ENCODE results near the gene XPO1. TPM values are rescaled to one million over a fixed set of nuclear protein-coding genes. Genes with fewer than 3 reads are reported as not detected.

XPO1 gene
- total RNA-seq, 1 experiment from 2014 or later: 189 TPM

DNA sequence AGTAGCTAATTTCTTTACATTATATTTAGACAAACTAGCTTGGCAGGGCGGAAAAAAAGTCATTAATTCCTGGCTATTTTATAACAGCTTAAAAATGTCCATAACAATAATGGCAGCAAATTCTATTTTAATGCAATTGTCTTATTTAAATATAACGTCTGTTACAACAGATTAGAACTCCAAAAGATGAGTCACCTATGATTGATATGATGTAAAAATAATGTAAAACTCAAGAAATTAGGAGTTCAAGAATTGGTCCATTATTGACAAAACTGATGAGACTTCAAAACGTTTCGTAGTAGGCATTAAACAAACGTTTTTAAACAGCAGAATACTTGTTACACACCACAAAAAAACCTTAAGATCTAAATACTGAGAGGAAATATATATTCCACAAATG lies 2.7 kb downstream of the XPO1 start:
- peak overlapping the region; percentile 97 for H3K27ac ChIP-seq (ENCODE audit: low read length)
- no peak for ATAC-seq
- no peak for DNase-seq (ENCODE audit: low read depth, low spot score)
- CTCF ChIA-PET: no interaction called here
- no peaks in the 10 kb centered on the region for H3K9me3 ChIP-seq (ENCODE audit: control insufficient read depth, insufficient read depth, low read depth, low read length)
- no peaks in the 10 kb centered on the region for H3K27me3 ChIP-seq (ENCODE audit: control insufficient read depth, insufficient read depth, low read length)
- H3K4me3 ChIP-seq (ENCODE audit: low read depth in 2 of 2, low read length in 2 of 2): peak overlapping the region; percentile 95 to 97
- TF ChIP-seq, protein P1, sequence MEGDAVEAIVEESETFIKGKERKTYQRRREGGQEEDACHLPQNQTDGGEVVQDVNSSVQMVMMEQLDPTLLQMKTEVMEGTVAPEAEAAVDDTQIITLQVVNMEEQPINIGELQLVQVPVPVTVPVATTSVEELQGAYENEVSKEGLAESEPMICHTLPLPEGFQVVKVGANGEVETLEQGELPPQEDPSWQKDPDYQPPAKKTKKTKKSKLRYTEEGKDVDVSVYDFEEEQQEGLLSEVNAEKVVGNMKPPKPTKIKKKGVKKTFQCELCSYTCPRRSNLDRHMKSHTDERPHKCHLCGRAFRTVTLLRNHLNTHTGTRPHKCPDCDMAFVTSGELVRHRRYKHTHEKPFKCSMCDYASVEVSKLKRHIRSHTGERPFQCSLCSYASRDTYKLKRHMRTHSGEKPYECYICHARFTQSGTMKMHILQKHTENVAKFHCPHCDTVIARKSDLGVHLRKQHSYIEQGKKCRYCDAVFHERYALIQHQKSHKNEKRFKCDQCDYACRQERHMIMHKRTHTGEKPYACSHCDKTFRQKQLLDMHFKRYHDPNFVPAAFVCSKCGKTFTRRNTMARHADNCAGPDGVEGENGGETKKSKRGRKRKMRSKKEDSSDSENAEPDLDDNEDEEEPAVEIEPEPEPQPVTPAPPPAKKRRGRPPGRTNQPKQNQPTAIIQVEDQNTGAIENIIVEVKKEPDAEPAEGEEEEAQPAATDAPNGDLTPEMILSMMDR (IDR thresholded peaks at IDR 0.05): no peak
- TF ChIP-seq TCF7L2 (IDR thresholded peaks at IDR 0.05; ENCODE audit: low read depth, low read length) (no peak), POLR2AphosphoS5 (IDR thresholded peaks at IDR 0.05; ENCODE audit: low read depth, low read length) (no peak), SIN3A (IDR thresholded peaks at IDR 0.05; ENCODE audit: borderline replicate concordance, insufficient read depth, low read depth, low read length) (no peak)
- TF ChIP-seq, protein P2, sequence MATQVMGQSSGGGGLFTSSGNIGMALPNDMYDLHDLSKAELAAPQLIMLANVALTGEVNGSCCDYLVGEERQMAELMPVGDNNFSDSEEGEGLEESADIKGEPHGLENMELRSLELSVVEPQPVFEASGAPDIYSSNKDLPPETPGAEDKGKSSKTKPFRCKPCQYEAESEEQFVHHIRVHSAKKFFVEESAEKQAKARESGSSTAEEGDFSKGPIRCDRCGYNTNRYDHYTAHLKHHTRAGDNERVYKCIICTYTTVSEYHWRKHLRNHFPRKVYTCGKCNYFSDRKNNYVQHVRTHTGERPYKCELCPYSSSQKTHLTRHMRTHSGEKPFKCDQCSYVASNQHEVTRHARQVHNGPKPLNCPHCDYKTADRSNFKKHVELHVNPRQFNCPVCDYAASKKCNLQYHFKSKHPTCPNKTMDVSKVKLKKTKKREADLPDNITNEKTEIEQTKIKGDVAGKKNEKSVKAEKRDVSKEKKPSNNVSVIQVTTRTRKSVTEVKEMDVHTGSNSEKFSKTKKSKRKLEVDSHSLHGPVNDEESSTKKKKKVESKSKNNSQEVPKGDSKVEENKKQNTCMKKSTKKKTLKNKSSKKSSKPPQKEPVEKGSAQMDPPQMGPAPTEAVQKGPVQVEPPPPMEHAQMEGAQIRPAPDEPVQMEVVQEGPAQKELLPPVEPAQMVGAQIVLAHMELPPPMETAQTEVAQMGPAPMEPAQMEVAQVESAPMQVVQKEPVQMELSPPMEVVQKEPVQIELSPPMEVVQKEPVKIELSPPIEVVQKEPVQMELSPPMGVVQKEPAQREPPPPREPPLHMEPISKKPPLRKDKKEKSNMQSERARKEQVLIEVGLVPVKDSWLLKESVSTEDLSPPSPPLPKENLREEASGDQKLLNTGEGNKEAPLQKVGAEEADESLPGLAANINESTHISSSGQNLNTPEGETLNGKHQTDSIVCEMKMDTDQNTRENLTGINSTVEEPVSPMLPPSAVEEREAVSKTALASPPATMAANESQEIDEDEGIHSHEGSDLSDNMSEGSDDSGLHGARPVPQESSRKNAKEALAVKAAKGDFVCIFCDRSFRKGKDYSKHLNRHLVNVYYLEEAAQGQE (IDR thresholded peaks at IDR 0.05; ENCODE audit: insufficient read depth in 1 of 2, low read depth in 2 of 2, low read length in 1 of 2): no peak
- POLR2A ChIA-PET: no interaction called here
- TSS peak; percentile 55 for BruUV-seq (replicated peaks)
- peaks cover 12% of the 10 kb centered on the region; the same call in 1 of the 2 replicates for H3K36me3 ChIP-seq (ENCODE audit: control insufficient read depth, insufficient read depth, low read length)
- intact Hi-C loops (cut with micrococcal nuclease; ENCODE audit: unreplicated experiment) (loop anchor here (5.0 to 10.0 kb wide), 2 partner anchors 102 to 259 kb away; no protein-coding TSS in a partner anchor), in situ Hi-C loops (cut with HindIII; ENCODE audit: low pct_unique_long_range_greater_than_20kb, low sequenced_read_pairs) (no loop called here)
- peaks cover 41% of the 10 kb centered on the region for H3K4me1 ChIP-seq (ENCODE audit: control insufficient read depth, insufficient read depth, low read length)

DNA sequence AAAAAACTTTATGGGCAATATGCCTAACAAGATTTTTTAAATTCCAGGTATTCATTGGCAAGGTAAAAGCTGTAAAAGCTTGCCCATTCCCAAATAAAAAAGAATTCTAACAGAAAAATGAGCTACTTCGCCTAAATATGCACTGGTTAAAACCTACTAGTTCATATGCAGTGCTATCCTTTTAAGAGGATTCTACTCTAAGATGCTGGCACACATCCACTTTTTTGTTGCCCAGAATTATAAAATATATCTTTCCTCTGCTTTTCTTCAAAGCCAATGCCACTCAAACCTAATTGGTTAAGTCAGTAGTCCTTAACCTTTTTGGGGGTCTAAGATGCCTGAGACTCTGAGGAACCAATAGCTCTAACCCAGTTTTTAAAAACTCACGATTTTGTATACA lies 3.2 kb downstream of the XPO1 start:
- BruUV-seq (replicated peaks): no TSS peak

More for the DNA sequence above, 3.2 kb downstream of the XPO1 start:
- intact Hi-C loops (cut with micrococcal nuclease; ENCODE audit: unreplicated experiment): loop anchor here (5.0 to 10.0 kb wide), 2 partner anchors 102 to 260 kb away; no protein-coding TSS in a partner anchor
- TF ChIP-seq, protein P1 (IDR thresholded peaks at IDR 0.05): no peak
- TF ChIP-seq, protein P2 (IDR thresholded peaks at IDR 0.05; ENCODE audit: insufficient read depth in 1 of 2, low read depth in 2 of 2, low read length in 1 of 2): no peak
- TF ChIP-seq POLR2AphosphoS5 (IDR thresholded peaks at IDR 0.05; ENCODE audit: low read depth, low read length): no peak
- TF ChIP-seq TCF7L2 (IDR thresholded peaks at IDR 0.05; ENCODE audit: low read depth, low read length): no peak
- no peak for TF ChIP-seq SIN3A (IDR thresholded peaks at IDR 0.05; ENCODE audit: borderline replicate concordance, insufficient read depth, low read depth, low read length)
- no peak for ATAC-seq
- Histone ChIP-seq H3K36me3 (ENCODE audit: control insufficient read depth, insufficient read depth, low read length) (peaks cover 16% of the 10 kb centered on the region; the same call in 1 of the 2 replicates), H3K27me3 (ENCODE audit: control insufficient read depth, insufficient read depth, low read length) (no peaks in the 10 kb centered on the region), H3K4me1 (ENCODE audit: control insufficient read depth, insufficient read depth, low read length) (peaks cover 47% of the 10 kb centered on the region), H3K27ac (ENCODE audit: low read length) (peak overlapping the region; percentile 97), H3K4me3 (ENCODE audit: low read depth in 2 of 2, low read length in 2 of 2) (peak overlapping the region; percentile 95 to 97), H3K9me3 (ENCODE audit: control insufficient read depth, insufficient read depth, low read depth, low read length) (no peaks in the 10 kb centered on the region)
- ChIA-PET POLR2A (no interaction called here), CTCF (no interaction called here)
- no peak for DNase-seq (ENCODE audit: low read depth, low spot score)
- in situ Hi-C loops (cut with HindIII; ENCODE audit: low pct_unique_long_range_greater_than_20kb, low sequenced_read_pairs): no loop called here
